B cell (primary cell): ENCODE data around the gene B4GALNT1.

ENCODE experiments used
- EZH2 ChIP-seq: IDR thresholded peaks from 2 replicates; pipeline ENCODE4 v1.6.1; 2012; ENCODE audit warnings: borderline replicate concordance, low read depth, mild to moderate bottlenecking, moderate library complexity, low read length; ENCODE audit not compliant: insufficient read depth, poor library complexity, severe bottlenecking
- TF ChIP-seq, protein P1 (sequence below): fragments of 200-600 bp; IDR thresholded peaks from one replicate; pipeline ENCODE4 v1.8.0; 2022; ENCODE audit warnings: antibody characterized with exemption, mild to moderate bottlenecking

DNA sequence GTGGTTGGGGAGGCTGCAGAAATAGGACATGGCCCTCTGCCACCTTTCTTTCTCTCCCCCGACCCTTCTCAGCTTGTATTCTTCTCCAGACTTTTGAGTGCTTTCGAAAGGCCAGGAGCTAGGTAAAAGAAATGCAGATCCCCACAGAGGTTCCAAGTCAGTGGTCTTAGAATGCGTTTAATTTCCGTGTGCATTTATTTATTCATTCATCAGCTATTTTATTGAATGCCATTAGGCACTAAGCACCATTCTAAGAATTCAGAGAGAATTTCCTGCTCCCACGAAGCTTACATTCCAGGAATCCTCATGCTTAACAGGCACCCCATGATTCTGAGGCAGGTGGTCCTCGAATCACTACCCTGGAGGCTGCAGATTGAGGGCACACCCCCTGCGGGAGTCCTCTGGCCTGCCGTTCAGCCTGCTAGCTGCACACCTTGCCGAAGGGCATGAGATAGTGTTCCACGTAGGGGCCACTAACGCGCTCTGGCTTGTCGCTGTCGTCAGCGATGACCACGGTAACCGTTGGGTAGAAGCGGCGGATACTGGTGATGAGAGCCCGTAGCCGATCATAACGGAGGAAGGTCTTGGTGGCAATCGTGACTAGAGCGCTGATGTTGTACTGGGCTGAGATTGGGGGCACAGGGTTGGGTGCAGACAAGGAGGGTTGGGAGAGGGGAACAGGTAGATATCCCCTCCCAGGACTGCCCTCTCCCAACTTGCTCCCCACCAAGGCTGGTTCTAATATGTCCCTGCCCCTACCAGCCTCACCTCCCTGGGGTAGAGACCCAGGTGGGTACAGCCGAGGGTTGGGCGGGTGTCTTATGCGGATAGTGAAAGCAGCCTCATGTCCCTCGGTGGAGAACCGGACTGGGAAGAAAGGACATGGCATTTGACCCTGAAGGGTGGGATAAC is 4.5 kb downstream of the B4GALNT1 start:
- no peak for TF ChIP-seq EZH2
- TF ChIP-seq, protein P1, sequence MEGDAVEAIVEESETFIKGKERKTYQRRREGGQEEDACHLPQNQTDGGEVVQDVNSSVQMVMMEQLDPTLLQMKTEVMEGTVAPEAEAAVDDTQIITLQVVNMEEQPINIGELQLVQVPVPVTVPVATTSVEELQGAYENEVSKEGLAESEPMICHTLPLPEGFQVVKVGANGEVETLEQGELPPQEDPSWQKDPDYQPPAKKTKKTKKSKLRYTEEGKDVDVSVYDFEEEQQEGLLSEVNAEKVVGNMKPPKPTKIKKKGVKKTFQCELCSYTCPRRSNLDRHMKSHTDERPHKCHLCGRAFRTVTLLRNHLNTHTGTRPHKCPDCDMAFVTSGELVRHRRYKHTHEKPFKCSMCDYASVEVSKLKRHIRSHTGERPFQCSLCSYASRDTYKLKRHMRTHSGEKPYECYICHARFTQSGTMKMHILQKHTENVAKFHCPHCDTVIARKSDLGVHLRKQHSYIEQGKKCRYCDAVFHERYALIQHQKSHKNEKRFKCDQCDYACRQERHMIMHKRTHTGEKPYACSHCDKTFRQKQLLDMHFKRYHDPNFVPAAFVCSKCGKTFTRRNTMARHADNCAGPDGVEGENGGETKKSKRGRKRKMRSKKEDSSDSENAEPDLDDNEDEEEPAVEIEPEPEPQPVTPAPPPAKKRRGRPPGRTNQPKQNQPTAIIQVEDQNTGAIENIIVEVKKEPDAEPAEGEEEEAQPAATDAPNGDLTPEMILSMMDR, result no peak
